Fibroblast of mammary gland (primary cell): ENCODE measurements around the gene MACROH2A2.

ENCODE experiments used
- DNase-seq: peaks from one replicate; pipeline ENCODE4 v3.0.0-alpha.2; 2010; ENCODE audit warnings: low read depth
- H3K4me3 ChIP-seq: 2 replicates; pipeline ENCODE4 v1.5.1; 2011; ENCODE audit warnings: low read depth, mild to moderate bottlenecking, low read length, moderate library complexity; ENCODE audit not compliant: control insufficient read depth
- TF ChIP-seq, protein P1 (sequence below): conservative IDR thresholded peaks from 2 replicates; pipeline ENCODE4 v1.5.1; 2011; ENCODE audit warnings: low read depth, low read length, inconsistent platforms; ENCODE audit not compliant: control insufficient read depth, insufficient read depth

The MACROH2A2 gene

DNA sequence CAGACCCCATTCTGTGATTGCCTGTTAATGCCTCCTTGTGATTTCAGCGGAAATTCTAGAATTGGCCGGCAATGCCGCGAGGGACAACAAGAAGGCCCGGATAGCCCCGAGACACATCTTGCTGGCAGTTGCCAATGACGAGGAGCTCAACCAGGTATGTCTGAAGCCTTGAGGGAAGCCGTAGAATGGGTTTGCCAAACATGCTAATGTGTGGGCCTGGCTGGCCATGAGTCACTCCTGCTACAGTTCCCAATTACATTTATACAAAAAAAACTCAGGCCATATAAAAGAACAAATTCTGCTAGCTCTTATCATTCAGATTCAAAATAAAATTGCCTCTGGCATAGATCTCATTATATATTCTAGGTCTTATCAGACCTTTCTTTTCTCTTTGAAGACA lies 37.4 kb downstream of the MACROH2A2 start:
- DNase-seq: peak; percentile 9
- TF ChIP-seq, protein P1, sequence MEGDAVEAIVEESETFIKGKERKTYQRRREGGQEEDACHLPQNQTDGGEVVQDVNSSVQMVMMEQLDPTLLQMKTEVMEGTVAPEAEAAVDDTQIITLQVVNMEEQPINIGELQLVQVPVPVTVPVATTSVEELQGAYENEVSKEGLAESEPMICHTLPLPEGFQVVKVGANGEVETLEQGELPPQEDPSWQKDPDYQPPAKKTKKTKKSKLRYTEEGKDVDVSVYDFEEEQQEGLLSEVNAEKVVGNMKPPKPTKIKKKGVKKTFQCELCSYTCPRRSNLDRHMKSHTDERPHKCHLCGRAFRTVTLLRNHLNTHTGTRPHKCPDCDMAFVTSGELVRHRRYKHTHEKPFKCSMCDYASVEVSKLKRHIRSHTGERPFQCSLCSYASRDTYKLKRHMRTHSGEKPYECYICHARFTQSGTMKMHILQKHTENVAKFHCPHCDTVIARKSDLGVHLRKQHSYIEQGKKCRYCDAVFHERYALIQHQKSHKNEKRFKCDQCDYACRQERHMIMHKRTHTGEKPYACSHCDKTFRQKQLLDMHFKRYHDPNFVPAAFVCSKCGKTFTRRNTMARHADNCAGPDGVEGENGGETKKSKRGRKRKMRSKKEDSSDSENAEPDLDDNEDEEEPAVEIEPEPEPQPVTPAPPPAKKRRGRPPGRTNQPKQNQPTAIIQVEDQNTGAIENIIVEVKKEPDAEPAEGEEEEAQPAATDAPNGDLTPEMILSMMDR: no peak
- H3K4me3 ChIP-seq: no peak overlapping the region

DNA sequence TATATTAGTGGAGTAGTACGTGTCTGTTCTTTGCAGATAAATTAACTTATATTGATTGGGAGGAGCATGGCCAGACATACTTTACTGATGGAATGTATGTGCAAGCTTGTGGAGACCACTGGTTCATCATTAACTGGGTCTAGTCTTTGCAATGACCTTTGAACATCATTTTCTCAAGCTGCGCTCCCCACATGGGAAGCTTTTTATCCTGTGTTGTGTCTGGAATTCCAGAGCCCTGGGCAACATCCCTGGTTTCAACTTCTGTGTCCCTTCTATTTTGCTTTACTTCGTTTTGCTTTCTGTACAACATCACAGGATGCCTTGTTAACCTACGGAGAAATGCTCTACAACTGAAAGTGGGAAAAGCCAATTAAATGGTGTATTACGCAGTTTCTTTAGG lies 38.3 kb downstream of the MACROH2A2 start:
- TF ChIP-seq, protein P1: no peak
- H3K4me3 ChIP-seq: no peak overlapping the region
- DNase-seq: no peak

DNA sequence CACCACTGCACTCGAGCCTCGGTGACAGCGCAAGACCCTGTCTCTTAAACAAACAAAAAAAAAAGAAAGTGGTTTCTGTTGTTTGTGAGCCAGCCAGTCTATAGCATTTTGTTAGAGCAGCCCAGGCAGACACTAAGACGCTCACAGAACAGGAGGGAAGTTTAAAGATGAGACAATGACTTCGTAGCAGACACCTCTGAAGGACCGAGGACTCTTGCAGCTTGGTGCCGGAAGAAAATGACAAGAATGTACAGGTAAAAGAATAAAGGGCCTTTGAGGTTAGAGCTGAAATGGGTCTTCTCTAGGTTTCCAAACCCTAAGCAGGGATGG lies 39.7 kb downstream of the MACROH2A2 start:
- no peak overlapping the region for H3K4me3 ChIP-seq
- DNase-seq: no peak
- TF ChIP-seq, protein P1: no peak

DNA sequence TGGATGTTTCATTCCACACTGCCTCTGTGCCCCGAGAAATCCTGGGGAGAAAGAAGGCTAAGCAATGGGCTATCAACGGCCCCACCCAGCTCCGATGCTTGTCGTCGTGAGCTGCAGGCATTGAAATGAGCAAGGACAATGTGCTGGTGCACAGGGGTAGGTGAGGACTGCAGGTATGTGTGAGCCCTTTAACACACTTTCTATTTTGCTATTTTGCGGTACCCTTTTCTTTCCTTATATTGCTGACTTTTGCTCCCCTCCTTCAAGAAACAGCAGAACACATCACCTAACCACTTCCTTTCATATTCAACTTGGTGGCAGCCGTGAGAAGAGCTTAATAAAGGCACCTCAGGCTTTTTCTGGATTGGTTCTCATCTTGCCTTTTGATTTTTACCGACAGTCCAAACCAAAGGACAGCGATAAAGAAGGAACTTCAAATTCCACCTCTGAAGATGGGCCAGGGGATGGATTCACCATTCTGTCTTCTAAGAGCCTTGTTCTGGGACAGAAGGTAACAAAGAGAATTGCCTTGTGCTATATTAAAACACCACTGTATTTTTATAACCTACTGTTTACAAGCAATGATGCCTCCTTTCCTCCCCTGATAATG lies 40.8 kb downstream of the MACROH2A2 start:
- H3K4me3 ChIP-seq: no peak overlapping the region
- DNase-seq: no peak
- TF ChIP-seq, protein P1: no peak

DNA sequence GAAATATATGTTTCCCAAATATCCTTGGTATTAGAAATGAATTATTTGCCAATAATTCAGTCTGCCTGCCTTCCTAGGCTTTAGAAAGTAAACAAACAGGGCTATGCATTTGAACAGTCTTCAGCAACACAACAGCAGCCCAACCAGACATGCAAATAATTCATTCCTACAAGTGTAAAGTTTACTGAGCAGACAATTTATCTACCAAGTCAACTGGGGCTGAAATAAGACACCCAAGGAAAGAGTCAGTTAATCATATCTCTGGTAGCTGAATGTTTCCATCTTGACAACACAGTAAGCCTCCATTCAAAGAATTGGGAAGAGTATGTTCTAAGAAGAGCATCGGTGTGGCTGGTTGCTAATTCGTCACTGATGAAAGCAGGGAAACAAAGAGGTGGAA lies 41.6 kb downstream of the MACROH2A2 start:
- no peak for DNase-seq
- TF ChIP-seq, protein P1: no peak
- no peak overlapping the region for H3K4me3 ChIP-seq

DNA sequence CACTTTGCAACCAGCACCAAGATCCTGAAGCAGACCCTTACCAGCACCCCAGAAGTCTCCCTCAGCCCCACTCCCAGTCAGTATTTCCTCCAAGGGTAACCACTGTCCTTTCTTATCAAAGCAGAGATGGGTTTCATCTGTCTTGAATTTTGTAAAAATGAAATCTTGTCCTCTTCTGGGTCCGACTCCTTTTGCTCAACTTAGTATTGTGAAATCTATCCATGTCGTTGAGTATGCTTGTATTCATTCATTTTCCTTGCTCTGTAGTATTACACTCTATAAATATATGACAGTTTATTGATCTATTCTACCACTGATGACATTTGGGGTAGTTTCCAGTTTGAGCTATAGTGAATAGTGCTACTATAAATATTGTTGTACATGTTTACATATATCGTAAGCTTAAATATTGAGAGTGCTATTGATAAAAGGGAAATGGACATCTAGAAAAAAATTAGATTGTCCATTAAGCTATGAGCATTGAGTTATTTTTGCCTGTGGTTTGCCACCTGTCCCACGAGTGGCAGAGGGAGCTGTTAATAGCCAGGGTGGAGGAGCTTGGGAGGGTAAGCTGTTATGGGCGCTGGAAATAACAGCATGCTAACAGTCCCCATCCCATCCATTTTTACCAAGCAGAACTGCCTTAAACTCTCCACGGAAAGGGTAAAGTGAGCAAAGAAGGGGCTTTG lies 43.5 kb downstream of the MACROH2A2 start:
- TF ChIP-seq, protein P1: no peak
- H3K4me3 ChIP-seq: no peak overlapping the region
- no peak for DNase-seq
